ENCODE results near the gene ADAM22. TPM values are rescaled to one million over a fixed set of nuclear protein-coding genes. Genes with fewer than 3 reads are reported as not detected.

ADAM22 gene
- polyA plus RNA-seq, 1 donor from 2014 or later = 46.3 TPM

- no peaks in the 10 kb centered on the region for H3F3A ChIP-seq (ENCODE audit: insufficient read depth, low read length, poor library complexity, severe bottlenecking)
- no peaks in the 10 kb centered on the region for H3K27me3 ChIP-seq (ENCODE audit: insufficient read depth, low read depth, low read length)
- H3K4me2 ChIP-seq (ENCODE audit: low read length) = no peak overlapping the region
- no peaks in the 10 kb centered on the region for H4K20me1 ChIP-seq (ENCODE audit: insufficient read depth)
- no peak overlapping the region for H3K9ac ChIP-seq (ENCODE audit: low read length)
- H2AFZ ChIP-seq (ENCODE audit: low read depth, low read length) = no peak overlapping the region
- no peaks in the 10 kb centered on the region for H3K79me2 ChIP-seq (replicated peaks; ENCODE audit: insufficient read depth, low read length)
- no peak overlapping the region for H3K4me3 ChIP-seq (ENCODE audit: low read length)
- TF ChIP-seq EP300 (conservative IDR thresholded peaks at IDR 0.05; ENCODE audit: poor library complexity, severe bottlenecking) (no peak), TAF1 (IDR thresholded peaks at IDR 0.05; ENCODE audit: low read depth) (no peak), POLR2AphosphoS5 (IDR thresholded peaks at IDR 0.05) (no peak), CTCF (IDR thresholded peaks at IDR 0.05; ENCODE audit: poor library complexity, severe bottlenecking) (no peak), EZH2 (IDR thresholded peaks at IDR 0.05; ENCODE audit: borderline replicate concordance, insufficient read depth, low read length, poor library complexity, severe bottlenecking) (no peak), MXI1 (conservative IDR thresholded peaks at IDR 0.05; ENCODE audit: poor library complexity, severe bottlenecking) (no peak), RAD21 (conservative IDR thresholded peaks at IDR 0.05) (no peak), REST (IDR thresholded peaks at IDR 0.05; ENCODE audit: borderline replicate concordance) (no peak), SMC3 (conservative IDR thresholded peaks at IDR 0.05; ENCODE audit: poor library complexity) (no peak)
- no peaks in the 10 kb centered on the region for H3K9me3 ChIP-seq (ENCODE audit: low read length)
- H3K36me3 ChIP-seq (ENCODE audit: insufficient read depth, low read length) = no peaks in the 10 kb centered on the region
- no peak overlapping the region for H3K27ac ChIP-seq (ENCODE audit: low read length)
- no peaks in the 10 kb centered on the region for H3K9me2 ChIP-seq (ENCODE audit: insufficient read depth, low read length)
Observed at GRCh38 chr7:88191911-88192310, 257.9 kb downstream of the ADAM22 start.

- TF ChIP-seq EZH2 (IDR thresholded peaks at IDR 0.05; ENCODE audit: borderline replicate concordance, insufficient read depth, low read length, poor library complexity, severe bottlenecking) (no peak), EP300 (conservative IDR thresholded peaks at IDR 0.05; ENCODE audit: poor library complexity, severe bottlenecking) (no peak), MXI1 (conservative IDR thresholded peaks at IDR 0.05; ENCODE audit: poor library complexity, severe bottlenecking) (no peak), REST (IDR thresholded peaks at IDR 0.05; ENCODE audit: borderline replicate concordance) (no peak)
- no peak overlapping the region for H3K4me3 ChIP-seq (ENCODE audit: low read length)
- no peaks in the 10 kb centered on the region for H3K79me2 ChIP-seq (replicated peaks; ENCODE audit: insufficient read depth, low read length)
- no peaks in the 10 kb centered on the region for H3K9me2 ChIP-seq (ENCODE audit: insufficient read depth, low read length)
- H3K27me3 ChIP-seq (ENCODE audit: insufficient read depth, low read depth, low read length) = no peaks in the 10 kb centered on the region
- no peak overlapping the region for H3K4me2 ChIP-seq (ENCODE audit: low read length)
- H3K36me3 ChIP-seq (ENCODE audit: insufficient read depth, low read length) = peaks cover 16% of the 10 kb centered on the region
- H2AFZ ChIP-seq (ENCODE audit: low read depth, low read length) = no peak overlapping the region
- no peaks in the 10 kb centered on the region for H4K20me1 ChIP-seq (ENCODE audit: insufficient read depth)
- no peak overlapping the region for H3K9ac ChIP-seq (ENCODE audit: low read length)
- no peaks in the 10 kb centered on the region for H3K9me3 ChIP-seq (ENCODE audit: low read length)
- H3F3A ChIP-seq (ENCODE audit: insufficient read depth, low read length, poor library complexity, severe bottlenecking) = no peaks in the 10 kb centered on the region
- H3K27ac ChIP-seq (ENCODE audit: low read length) = no peak overlapping the region
Observed at GRCh38 chr7:88200261-88200660, 266.2 kb downstream of the ADAM22 start.
